ENCODE results near the gene CCDC51.

The CCDC51 gene

GRCh38 chr3:48469046-48469915, 29.4 kb upstream of the CCDC51 start:
- TF ChIP-seq CTCF (IDR thresholded peaks at IDR 0.05) (no peak), ZFX (IDR thresholded peaks at IDR 0.05; ENCODE audit: borderline replicate concordance) (no peak)
- peak overlapping the region; percentile 99 for H3K27ac ChIP-seq

- TF ChIP-seq CTCF (IDR thresholded peaks at IDR 0.05) (no peak), ZFX (IDR thresholded peaks at IDR 0.05; ENCODE audit: borderline replicate concordance) (no peak)
- peak overlapping the region; percentile 99 for H3K27ac ChIP-seq
These were observed 28.4 kb upstream of the CCDC51 start for GRCh38 chr3:48468329-48468731.

GRCh38 chr3:48467473-48468267, 27.8 kb upstream of the CCDC51 start:
- TF ChIP-seq CTCF (IDR thresholded peaks at IDR 0.05) (no peak), ZFX (IDR thresholded peaks at IDR 0.05; ENCODE audit: borderline replicate concordance) (no peak)
- peak overlapping the region; percentile 99 for H3K27ac ChIP-seq

- peak overlapping the region; percentile 99 for H3K27ac ChIP-seq
- no peak for TF ChIP-seq ZFX (IDR thresholded peaks at IDR 0.05; ENCODE audit: borderline replicate concordance)
- no peak for TF ChIP-seq CTCF (IDR thresholded peaks at IDR 0.05)
These were observed 27.2 kb upstream of the CCDC51 start for GRCh38 chr3:48467110-48467454.

- TF ChIP-seq ZFX (IDR thresholded peaks at IDR 0.05; ENCODE audit: borderline replicate concordance) (no peak), CTCF (IDR thresholded peaks at IDR 0.05) (no peak)
- peak overlapping the region; percentile 99 for H3K27ac ChIP-seq
These were observed 26.6 kb upstream of the CCDC51 start for GRCh38 chr3:48466386-48467109.

GRCh38 chr3:48465531-48466378, 25.8 kb upstream of the CCDC51 start:
- peak overlapping the region; percentile 99 for H3K27ac ChIP-seq
- TF ChIP-seq CTCF (IDR thresholded peaks at IDR 0.05) = peak; percentile 77
- TF ChIP-seq ZFX (IDR thresholded peaks at IDR 0.05; ENCODE audit: borderline replicate concordance) = no peak

Data from 22Rv1 (cell line).